Activated CD4-positive, alpha-beta T cell treated with anti-CD3 and anti-CD28 coated beads for 24 hours (primary cell): ENCODE results near the gene ROBO1.
"Not testable (repeated sequence)": the region's sequence is repeated elsewhere in the genome, so short reads cannot be mapped to it uniquely, and the experiment has no call there.

Experiments
- DNase-seq, 2 donors: peaks; one replicate each; pipeline ENCODE4 v3.0.0-alpha.2; 2020; ENCODE audit warnings: low read depth in 2 of 2

The ROBO1 gene

GRCh38 chr3:79246875-79247724, 520.7 kb downstream of the ROBO1 start:
- DNase-seq, result no peak

- DNase-seq, result no peak
These were observed 522.3 kb downstream of the ROBO1 start for GRCh38 chr3:79245284-79246138.

- no peak for DNase-seq
These were observed 531.3 kb downstream of the ROBO1 start for GRCh38 chr3:79236496-79236895.

GRCh38 chr3:79233431-79234060, 534.3 kb downstream of the ROBO1 start:
- no peak for DNase-seq

- no peak for DNase-seq
These were observed 537.5 kb downstream of the ROBO1 start for GRCh38 chr3:79230266-79230665.

GRCh38 chr3:79217096-79217495, 550.7 kb downstream of the ROBO1 start:
- no peak for DNase-seq

- DNase-seq, result no peak
These were observed 552.5 kb downstream of the ROBO1 start for GRCh38 chr3:79215286-79215685.

- no peak for DNase-seq
These were observed 556.0 kb downstream of the ROBO1 start for GRCh38 chr3:79211586-79212359.

GRCh38 chr3:79204351-79204750, 563.4 kb downstream of the ROBO1 start:
- DNase-seq, result no peak

- DNase-seq, result no peak
These were observed 564.7 kb downstream of the ROBO1 start for GRCh38 chr3:79203144-79203519.

- DNase-seq, result no peak
These were observed 565.2 kb downstream of the ROBO1 start for GRCh38 chr3:79202471-79203143.

GRCh38 chr3:79200456-79200855, 567.3 kb downstream of the ROBO1 start:
- no peak for DNase-seq

GRCh38 chr3:79199966-79200365, 567.8 kb downstream of the ROBO1 start:
- DNase-seq, result no peak

- no peak for DNase-seq
These were observed 580.4 kb downstream of the ROBO1 start for GRCh38 chr3:79187426-79187825.

- no peak for DNase-seq
These were observed 583.5 kb downstream of the ROBO1 start for GRCh38 chr3:79184251-79184650.

GRCh38 chr3:79183496-79183895, 584.3 kb downstream of the ROBO1 start:
- DNase-seq, result no peak

- no peak for DNase-seq
These were observed 589.2 kb downstream of the ROBO1 start for GRCh38 chr3:79178471-79179180.

- no peak for DNase-seq
These were observed 591.9 kb downstream of the ROBO1 start for GRCh38 chr3:79175870-79176269.

GRCh38 chr3:79173259-79173658, 594.5 kb downstream of the ROBO1 start:
- not testable (repeated sequence) for DNase-seq

- no peak for DNase-seq
These were observed 595.6 kb downstream of the ROBO1 start for GRCh38 chr3:79172241-79172640.
